HG02588 (cell line): ENCODE data around the gene EYA2.

Source experiments
- ATAC-seq: cut with Tn5 transposase; IDR thresholded peaks from one replicate; pipeline ENCODE4 v1.9.1; 2021; ENCODE audit warnings: mild to moderate bottlenecking, moderate library complexity; ENCODE audit not compliant: unreplicated experiment

EYA2 gene

DNA sequence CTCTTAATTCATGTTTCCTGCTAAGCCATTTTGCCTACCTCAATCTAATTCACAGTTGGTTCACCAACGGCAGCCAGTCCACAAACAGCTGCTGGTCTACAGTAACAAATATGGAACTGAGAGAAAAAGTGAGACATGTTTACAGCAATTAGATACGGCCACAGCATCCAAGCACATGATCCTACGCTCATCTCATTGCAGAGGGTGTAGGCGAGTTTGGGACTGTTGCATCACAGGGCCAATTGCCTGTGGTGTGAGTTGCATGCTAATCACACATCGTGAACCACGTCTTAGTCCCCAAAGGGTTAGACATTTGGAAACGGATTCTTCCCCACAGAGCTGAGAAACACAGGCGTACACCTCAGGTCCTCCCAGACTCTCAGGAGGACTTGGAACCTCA is 166.9 kb downstream of the EYA2 start:
- ATAC-seq, result no peak

DNA sequence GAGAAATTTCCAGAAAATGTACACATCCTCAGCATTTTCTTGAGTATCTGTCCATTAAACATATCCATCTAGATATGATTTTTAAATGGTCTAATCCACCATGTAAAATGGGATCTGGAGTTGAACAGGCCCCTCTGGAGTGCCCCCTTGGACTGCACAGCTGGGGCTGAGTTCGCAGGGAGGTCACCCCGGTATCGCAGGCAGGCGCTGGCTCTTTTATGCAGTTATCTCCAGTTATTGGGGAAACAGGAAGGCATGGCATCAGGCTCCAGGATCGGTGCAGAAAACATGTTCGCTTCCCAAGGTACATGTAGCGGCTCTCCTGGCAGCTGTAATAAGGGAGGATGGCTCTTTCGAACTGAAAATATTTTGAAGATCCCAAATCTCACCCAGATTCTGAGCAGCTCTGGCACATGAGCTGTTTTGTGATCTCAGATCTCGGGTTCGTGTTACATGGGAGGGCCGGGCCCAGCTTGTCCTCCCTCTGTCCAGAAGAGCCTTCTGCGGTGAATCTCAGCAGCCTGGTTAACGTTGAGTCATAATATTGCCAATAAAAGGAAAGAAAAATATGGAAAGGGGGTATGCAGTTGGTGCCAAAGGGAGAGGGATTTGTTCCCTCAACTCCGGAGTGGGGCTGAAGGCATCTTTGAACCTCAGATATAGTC is 167.7 kb downstream of the EYA2 start:
- ATAC-seq, result no peak

DNA sequence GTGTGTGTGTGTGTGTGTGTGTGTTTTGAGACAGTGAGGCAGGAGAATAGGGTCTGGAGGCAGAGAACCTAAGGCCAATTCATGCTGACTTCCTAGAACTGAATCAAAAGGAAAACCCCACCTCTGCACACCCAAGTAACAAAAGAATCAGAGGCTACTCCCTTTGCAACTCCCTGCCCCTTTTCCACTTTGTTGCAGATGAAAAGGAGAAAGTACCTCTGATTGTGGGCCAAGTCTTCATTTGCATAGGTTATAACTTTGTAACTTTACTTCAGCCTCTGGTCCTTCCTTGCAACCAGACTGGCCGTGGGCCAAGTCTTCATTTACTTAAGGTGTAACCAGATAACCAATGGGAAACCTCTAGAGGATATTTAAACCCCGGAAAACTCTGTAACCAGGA is 168.8 kb downstream of the EYA2 start:
- ATAC-seq, result no peak

DNA sequence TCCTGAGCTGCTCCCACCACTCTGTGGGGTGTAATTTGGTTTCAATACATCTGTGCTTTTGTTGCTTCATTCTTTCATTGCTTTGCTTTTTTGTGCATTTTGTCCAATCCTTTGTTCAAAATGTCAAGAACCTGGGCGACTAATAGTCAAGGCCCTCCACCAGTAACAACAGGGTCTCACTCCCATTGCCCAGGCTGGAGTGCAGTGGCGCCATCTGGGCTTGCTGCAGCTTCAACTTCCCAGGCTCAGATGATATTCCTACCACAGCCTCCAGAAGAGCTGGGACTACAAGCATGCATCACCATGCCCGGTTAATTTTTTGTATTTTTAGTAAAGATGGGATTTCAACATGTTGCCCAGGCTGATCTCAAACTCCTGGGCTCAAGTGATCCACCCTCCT is 169.2 kb downstream of the EYA2 start:
- ATAC-seq, result no peak

DNA sequence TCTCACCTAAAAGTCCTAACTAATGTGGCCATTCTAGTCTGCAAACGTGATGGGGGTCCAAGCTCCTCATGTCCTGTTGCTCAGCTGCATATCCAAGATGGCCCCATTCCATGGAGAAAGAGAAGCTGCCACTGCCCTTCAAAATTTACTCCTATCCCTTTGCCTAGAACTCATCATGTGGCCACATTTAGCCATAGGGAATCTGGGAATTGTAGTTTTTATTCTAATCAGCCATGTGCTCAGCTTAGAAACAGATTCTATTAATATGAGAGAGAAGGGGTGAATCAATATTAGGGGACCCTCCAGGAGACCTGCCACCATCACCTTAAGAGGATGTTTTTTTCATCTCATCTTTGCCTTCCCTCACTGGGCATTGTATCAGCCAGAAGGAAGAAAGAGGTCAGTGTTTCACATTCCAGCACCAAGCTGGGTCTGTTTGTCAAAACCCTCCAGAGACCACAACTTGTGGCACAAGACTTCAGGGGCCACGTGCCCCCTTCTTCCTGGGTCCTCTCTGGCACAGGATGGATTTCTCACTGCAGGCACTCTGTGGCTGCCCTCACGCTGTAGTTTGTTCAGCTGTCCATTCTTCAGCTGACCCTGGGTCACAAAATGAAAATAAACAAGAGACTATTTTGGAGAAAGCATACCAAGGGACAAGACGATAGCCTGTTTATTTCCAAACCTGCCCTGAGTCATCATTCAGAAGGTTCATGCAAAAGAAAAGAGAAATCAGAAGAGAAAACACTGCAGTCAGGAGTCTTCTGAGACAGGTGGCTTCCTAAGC is 172.0 kb downstream of the EYA2 start:
- no peak for ATAC-seq

DNA sequence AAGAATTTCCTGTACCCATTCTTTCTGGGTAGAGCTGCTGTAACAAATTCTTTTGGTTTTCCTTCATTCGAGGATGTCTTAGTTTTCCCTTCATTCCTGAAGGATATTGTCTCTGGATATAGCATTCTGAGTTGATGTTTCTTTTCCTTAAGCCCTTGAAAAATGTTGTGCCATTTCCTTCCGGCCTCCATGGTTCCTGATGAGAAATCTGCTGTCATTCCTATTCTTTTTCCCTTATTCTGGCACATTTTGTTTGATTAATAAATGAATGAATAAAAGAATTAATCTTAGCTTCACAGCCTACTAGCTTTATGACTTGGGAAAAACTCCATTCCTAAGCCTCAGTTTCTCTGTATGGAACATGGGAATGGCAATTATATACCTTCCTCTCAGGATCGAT is 173.1 kb downstream of the EYA2 start:
- no peak for ATAC-seq

DNA sequence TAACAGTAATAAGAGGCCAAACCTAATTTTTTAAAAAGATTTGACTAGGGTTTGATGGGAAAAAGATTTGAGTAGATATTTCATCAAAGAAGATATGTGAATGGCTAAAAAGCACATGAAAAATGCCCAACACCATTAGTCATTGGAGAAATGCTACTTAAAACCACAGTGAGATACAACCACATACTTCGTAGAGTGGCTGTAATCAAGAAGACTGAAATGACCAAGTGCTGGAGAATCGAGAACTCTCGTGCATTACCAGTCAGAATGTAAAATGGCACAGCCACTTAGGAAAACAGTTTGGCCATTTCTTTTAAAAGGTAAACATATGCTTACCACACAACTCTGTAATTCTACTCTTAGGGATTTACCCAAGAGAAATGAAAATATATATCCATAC is 175.5 kb downstream of the EYA2 start:
- no peak for ATAC-seq

DNA sequence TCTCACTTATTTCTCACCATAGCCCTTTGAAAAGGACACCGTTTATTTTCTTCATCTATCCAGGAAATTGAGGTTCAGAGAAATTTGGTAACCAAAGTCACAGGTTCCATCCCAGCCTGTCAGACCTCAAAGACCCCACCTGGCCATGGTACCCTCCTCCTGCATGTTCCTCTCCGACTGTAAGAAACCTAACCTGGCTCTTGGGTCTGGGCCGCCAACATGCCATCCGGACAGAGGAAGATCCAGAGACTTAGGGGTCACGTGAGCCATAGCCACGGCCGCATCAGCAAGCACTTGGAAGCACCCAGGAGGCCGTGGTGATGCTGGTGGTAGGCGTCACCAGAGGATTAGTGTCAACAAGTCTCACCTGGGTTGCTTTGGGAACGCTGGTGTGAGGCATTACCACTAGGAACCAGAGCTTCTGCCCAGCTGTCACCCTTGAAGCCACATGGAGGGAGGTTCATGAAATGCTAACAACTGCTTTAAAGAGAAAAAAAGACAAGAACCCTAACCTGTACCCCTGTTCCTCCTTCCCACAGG is 177.1 kb downstream of the EYA2 start:
- no peak for ATAC-seq

DNA sequence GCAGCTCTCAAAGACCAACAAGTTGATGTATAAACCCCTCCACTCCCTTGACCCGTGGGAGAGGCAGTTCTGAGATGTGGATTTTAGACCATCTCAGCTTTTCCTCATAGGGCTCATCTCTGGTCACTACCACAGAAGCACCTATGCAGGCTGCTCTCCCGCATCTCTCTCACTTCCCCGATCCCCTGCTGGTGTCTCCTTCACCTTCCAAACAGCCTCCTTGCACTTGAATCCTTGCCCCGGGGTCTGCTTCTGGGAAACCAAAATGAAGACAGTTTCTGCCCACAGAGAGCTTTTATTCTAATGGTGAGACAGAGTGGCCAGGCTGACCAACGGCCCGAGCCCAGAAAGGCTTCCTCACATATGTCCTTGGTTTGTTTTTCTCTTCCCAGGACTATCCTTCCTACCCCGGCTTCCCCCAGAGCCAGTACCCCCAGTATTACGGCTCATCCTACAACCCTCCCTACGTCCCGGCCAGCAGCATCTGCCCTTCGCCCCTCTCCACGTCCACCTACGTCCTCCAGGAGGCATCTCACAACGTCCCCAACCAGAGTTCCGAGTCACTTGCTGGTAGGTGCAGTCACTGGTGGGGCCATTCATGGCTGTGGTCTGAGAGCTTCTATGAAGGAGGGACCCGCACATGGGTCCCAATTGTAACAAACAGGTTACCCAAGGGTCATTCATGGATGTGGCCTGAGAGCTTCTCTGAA is 179.3 kb downstream of the EYA2 start:
- ATAC-seq, result no peak

DNA sequence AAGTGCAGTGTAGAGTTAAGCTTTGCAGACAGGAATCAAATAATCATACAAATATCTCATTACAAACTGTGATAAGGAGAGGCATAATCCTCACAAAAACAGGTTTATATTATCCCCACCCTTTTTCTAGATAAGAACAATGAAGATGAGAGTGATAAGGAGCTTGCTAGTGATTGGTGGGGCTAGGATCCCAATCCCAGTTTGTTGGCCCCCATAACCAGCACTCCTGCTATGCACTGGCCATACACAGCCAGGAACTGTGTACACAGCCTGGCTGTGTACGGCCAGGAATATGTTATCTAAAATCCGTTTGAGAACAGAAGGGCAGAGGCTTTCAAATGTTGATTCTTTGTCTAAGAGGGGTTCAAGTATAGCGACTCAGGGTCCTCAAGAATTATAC is 180.6 kb downstream of the EYA2 start:
- ATAC-seq, result no peak

DNA sequence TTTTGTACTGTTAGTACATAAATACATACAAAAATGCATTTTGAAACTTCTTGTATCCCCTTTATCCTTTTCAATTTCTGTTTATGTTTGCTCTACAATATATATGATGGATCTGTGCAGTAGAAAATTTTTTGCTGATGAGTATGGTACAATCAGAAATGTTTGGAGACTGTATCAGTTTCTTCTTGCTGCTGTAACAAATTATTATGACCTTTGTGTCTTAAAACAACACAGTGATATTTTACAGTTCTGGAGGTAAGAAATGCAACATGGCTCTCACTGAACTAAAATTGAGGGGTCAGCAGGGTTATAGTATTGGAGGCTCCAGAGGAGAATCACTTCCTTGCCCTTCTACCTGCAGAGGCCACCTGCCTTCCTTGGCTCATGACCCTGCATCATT is 184.4 kb downstream of the EYA2 start:
- no peak for ATAC-seq

DNA sequence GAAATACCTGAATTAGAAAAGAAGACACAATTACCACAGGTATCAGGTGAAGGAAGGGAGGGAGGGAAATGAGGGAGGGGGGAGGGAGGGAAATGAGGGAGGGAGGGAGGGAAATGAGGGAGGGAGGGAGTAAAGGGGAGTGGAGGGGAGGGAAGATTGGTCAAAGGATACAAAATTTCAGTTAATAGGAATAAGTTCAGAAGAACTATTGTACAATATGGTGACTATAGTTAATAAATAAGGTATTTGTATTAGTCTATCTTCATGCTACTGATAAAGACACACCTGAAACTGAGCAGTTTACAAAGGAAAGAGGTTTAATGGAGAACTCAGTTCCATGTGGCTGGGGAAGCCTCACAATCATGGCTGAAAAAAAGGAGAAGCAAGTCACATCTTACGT is 185.7 kb downstream of the EYA2 start:
- ATAC-seq, result no peak

DNA sequence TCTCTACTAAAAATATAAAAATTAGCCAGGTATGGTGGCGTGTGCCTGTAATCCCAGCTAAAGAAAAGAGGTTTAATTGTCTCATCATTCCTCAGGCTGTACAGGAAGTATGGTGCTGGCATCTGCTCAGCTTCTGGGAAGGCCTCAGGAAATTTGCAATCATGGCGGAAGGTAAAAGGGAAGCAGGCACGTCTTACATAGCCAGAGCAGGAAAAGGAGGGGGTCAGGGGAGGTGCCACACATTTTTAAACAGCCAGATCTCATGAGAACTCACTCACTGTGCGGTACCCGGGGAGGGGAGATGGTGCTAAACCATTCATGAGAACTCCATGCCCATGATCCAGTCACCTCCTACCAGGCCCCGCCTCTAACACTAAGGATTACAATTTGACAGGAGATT is 191.7 kb downstream of the EYA2 start:
- no peak for ATAC-seq

DNA sequence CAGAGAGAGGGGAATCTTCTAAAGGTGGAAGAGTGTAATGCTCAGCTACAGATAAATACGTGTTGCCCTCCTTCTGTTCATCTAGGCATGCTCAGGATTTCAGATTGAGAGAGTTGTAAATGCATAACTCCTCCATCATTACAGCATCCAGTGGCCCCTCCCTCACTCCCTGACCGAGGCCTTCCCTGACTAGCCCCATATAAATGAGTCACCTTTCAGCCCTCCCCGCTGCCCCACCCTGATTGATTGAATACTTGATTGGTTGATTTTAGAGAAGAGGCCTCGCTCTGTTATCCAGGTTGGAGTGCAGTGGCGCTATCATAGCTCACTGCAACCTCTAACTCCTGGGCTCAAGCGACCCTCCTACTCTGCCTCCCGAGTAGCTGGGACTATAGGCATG is 193.7 kb downstream of the EYA2 start:
- no peak for ATAC-seq

DNA sequence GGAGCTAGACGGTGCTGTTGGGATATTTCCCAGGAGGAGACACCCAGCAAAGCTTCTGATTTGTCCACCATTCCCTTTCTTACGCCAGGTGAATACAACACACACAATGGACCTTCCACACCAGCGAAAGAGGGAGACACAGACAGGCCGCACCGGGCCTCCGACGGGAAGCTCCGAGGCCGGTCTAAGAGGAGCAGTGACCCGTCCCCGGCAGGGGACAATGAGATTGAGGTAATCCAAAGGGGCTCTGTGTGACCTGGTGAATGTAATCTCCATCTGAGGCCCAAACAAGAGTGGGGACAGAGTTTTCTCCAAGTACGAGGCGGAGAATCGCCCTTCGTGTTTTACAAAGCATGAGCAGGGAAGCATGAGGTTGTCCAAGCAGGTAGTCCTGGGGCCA is 194.5 kb downstream of the EYA2 start:
- no peak for ATAC-seq

DNA sequence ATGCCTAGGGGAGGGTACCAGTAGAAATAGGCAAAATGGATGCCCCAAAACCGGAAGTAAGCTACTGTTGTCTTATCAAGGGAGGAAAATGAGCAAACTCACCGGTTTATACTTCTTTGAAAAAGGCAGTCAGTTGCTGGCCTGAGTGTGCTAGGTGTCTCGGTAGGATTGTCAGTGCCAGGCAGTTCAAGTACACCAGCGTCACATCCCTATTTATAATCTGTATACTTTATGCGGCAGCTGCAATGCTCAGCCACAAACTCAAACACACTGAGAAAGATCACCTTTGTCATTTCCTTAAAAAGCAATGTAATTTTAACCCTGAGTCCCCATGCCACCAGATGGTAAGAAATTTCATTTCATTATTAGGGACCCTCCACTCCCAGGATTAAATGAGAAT is 196.2 kb downstream of the EYA2 start:
- no peak for ATAC-seq

DNA sequence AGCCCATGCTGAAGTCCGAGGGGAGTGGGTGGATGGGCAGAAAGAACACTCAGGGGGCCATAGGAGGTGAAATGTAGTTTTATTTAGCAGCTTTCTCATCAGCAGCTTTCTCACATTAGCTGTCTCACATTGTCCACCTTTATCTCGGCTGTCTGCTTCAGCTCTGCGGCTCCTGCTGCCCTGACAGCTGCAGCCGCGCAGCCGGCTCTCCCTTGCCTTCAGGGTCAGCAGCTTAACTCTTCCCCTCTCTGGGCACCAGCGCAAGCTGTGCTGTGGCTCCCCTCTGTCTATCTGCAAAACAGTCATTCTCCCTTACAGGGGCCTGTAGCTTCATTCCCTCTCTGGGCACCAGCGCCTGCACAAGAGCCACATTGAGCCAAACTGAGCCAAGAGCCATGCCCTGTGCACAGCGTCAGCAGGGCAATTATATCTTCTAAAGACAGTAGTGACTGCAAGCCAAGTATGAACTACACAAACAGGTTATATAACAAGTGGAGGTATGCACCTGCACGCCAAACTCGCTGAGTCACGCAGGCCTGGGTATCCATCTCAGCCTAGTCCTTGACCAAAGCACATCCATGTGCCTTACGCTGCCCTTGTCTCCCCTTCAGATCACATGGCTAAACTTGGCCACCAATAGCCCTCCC is 198.8 kb downstream of the EYA2 start:
- ATAC-seq, result no peak

DNA sequence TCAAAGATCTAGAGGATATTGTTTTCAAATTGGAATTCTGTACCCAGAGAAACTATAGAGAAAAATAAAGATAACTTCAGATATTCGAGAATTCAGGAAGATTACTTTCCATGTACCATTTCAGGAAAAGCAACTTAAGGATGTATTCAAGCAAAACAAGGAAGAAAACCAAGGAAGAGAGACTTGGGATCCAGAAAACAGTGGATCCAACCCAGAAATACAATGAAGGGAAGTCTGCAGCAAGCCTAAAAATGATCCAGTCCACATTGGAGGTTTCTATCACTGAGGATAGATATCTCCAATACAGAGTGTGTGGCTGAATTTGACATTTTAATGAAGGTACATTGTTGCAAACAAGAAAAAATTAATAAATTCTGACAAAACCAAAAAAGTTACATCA is 201.0 kb downstream of the EYA2 start:
- ATAC-seq, result no peak

DNA sequence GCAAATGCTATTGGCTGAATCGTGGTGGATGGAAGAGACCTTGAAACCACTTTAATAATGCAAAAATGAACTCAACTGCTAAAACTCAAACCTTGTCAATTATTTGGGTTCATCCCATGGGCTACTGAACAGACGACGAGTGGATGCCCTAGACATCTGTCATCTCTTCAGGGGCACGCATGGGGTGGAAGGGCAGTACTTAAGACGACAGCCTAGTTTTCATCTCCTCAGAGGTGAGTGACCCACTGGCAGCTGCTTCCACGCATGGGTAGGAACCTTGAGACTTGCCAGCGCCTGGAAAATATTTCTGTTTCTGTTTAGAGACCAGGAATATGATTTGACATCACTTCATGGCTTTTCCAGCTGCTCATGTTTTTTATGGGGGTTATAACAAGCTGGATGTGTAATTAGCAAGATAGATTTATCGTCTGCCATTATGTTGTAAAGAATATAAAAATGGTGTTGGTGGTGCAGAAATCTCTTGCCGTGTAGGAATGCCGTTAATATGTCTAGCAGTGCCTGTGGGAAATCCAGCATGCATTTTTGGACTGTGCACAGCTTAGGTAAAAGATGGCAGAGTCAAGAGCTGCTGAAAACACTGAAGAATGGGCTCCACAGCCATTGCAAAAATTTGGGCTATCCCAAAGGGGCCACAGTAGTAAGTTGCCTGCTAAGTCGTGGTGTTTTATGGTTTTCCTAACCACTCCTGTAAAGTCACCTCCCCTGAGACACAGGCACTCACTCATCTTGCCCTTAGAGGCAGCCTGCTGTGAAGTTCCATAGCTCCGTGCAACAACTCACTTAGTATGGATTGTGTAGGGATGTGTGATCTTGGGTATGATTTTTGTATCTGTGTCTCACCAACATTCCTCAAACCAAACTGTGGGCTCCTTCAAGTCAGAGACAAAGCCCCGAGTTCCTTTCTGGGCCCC is 203.3 kb downstream of the EYA2 start:
- no peak for ATAC-seq

DNA sequence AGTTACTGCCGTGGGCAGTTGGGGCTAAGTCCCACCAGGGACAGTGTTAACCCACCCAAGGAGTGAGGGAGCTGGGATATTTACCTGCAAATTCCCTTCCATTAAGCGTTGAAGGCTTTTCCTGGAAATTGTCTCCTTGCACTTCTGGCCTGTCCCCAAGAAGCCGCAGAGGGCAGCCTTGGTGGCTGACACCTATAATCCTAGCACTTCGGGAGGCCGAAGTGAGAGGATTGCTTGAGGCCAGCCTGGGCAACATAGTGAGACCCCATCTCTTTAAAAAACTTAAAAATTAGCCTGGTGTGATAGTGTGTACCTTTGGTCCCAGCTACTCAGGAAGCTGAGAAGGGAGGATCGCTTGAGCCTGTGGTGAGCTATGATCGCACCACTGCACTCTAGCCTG is 204.4 kb downstream of the EYA2 start:
- ATAC-seq, result no peak
